ENCODE data around the gene CDKN2B. TPM values are rescaled to one million over a fixed set of nuclear protein-coding genes. Genes with fewer than 3 reads are reported as not detected.

The CDKN2B gene
- total RNA-seq, 1 donor from 2014 or later, result 45.2 TPM

- no peak overlapping the region for H3K4me3 Mint-ChIP-seq
- H3K27me3 Mint-ChIP-seq (ENCODE audit: low read depth), result peaks cover 24% of the 10 kb centered on the region
- TF ChIP-seq CTCF (IDR thresholded peaks at IDR 0.05; ENCODE audit: unreplicated experiment), result no peak
- DNase-seq (ENCODE audit: low spot score in 2 of 2, unreplicated experiment in 2 of 2), result no peak
- peaks cover 5% of the 10 kb centered on the region for H3K36me3 Mint-ChIP-seq
- no peak overlapping the region for H3K27ac Mint-ChIP-seq
- peaks cover 16% of the 10 kb centered on the region for H3K9me3 Mint-ChIP-seq
- no peaks in the 10 kb centered on the region for H3K4me1 Mint-ChIP-seq
These were observed 50.3 kb downstream of the CDKN2B start for GRCh38 chr9:21958833-21959232.

Other genes starting within 250 kb of the CDKN2B start
- gene MTAP, start 206.7 kb downstream of the CDKN2B start, total RNA-seq, result 78.5 to 90.0 TPM (median 88.3 TPM) in 3 replicates
- gene CDKN2A, start 14.9 kb downstream of the CDKN2B start, total RNA-seq, result 79.5 to 88.5 TPM (median 86.1 TPM) in 3 replicates
- 8.2 to 10.8 TPM (median 8.8 TPM) in 3 replicates for gene CDKN2B-AS1, start 14.5 kb downstream of the CDKN2B start, total RNA-seq

Measured in mesothelial cell of epicardium (in vitro differentiated cells).